H9 (cell line): Measurements from ENCODE around the gene LRP1B. TPM values are rescaled to one million over a fixed set of nuclear protein-coding genes. Genes with fewer than 3 reads are reported as not detected.

ENCODE experiments used
- DNase-seq: peaks from one replicate; pipeline ENCODE4 v3.0.0-alpha.2; 2017
- H2AFZ ChIP-seq: one replicate; pipeline ENCODE4 v1.6.1; 2013; ENCODE audit warnings: mild to moderate bottlenecking, low read length, control low read depth, moderate library complexity
- H2AK5ac ChIP-seq: 2 replicates; pipeline ENCODE4 v1.6.1; 2013; ENCODE audit warnings: low read length, control low read depth, mixed read lengths; ENCODE audit not compliant: insufficient read length
- H2BK120ac ChIP-seq: one replicate; pipeline ENCODE4 v1.6.1; 2013; ENCODE audit warnings: low read depth, mild to moderate bottlenecking, low read length, control low read depth, inconsistent platforms; ENCODE audit not compliant: poor library complexity, severe bottlenecking
- H2BK12ac ChIP-seq: 2 replicates; pipeline ENCODE4 v1.6.1; 2013; ENCODE audit warnings: low read length, control low read depth, mixed read lengths, low read depth; ENCODE audit not compliant: insufficient read length
- H2BK15ac ChIP-seq: 2 replicates; pipeline ENCODE4 v1.6.1; 2013; ENCODE audit warnings: low read depth, low read length, control low read depth
- H2BK20ac ChIP-seq: one replicate; pipeline ENCODE4 v1.6.1; 2013; ENCODE audit warnings: low read depth, mild to moderate bottlenecking, low read length, control low read depth, inconsistent platforms; ENCODE audit not compliant: poor library complexity, severe bottlenecking
- H2BK5ac ChIP-seq: 2 replicates; pipeline ENCODE4 v1.6.1; 2013; ENCODE audit warnings: low read length, control low read depth, mixed read lengths; ENCODE audit not compliant: insufficient read length
- H3K14ac ChIP-seq: 2 replicates; pipeline ENCODE4 v1.6.1; 2013; ENCODE audit warnings: low read length, control low read depth; ENCODE audit not compliant: insufficient read depth
- H3K18ac ChIP-seq: 2 replicates; pipeline ENCODE4 v1.6.1; 2013; ENCODE audit warnings: low read depth, mild to moderate bottlenecking, mixed read lengths, low read length, control low read depth; ENCODE audit not compliant: insufficient read length
- H3K23ac ChIP-seq: 2 replicates; pipeline ENCODE4 v1.6.1; 2013; ENCODE audit warnings: low read length, control low read depth, mixed read lengths, low read depth; ENCODE audit not compliant: insufficient read length
- H3K23me2 ChIP-seq: 2 replicates; pipeline ENCODE4 v1.6.1; 2013; ENCODE audit warnings: low read depth, mild to moderate bottlenecking, mixed read lengths, low read length, control low read depth; ENCODE audit not compliant: insufficient read length, poor library complexity, severe bottlenecking
- H3K27ac ChIP-seq: 2 replicates; pipeline ENCODE4 v1.5.1; 2013; ENCODE audit warnings: low read length, control low read depth, mixed read lengths, low read depth; ENCODE audit not compliant: insufficient read length
- H3K27me3 ChIP-seq: 2 replicates; pipeline ENCODE4 v1.6.1; 2013; ENCODE audit warnings: low read length, control low read depth, inconsistent platforms; ENCODE audit not compliant: insufficient read depth
- H3K4ac ChIP-seq: 2 replicates; pipeline ENCODE4 v1.6.1; 2013; ENCODE audit warnings: low read depth, mild to moderate bottlenecking, control low read depth, inconsistent platforms, low read length, moderate library complexity
- H3K4me1 ChIP-seq: 2 replicates; pipeline ENCODE4 v1.6.1; 2013; ENCODE audit warnings: low read length, control low read depth, inconsistent platforms; ENCODE audit not compliant: insufficient read depth
- H3K4me2 ChIP-seq: 2 replicates; pipeline ENCODE4 v1.6.1; 2013; ENCODE audit warnings: low read length, control low read depth, mixed read lengths; ENCODE audit not compliant: insufficient read length, insufficient read depth
- H3K56ac ChIP-seq: 2 replicates; pipeline ENCODE4 v1.6.1; 2013; ENCODE audit warnings: low read depth, mild to moderate bottlenecking, mixed read lengths, low read length, control low read depth; ENCODE audit not compliant: insufficient read length
- H3K79me1 ChIP-seq: 2 replicates; pipeline ENCODE4 v1.6.1; 2013; ENCODE audit warnings: low read depth, mild to moderate bottlenecking, moderate library complexity, low read length, control low read depth, inconsistent platforms; ENCODE audit not compliant: insufficient read depth, poor library complexity, severe bottlenecking
- H3K79me2 ChIP-seq: 2 replicates; pipeline ENCODE4 v1.6.1; 2013; ENCODE audit warnings: low read length, control low read depth, inconsistent platforms; ENCODE audit not compliant: insufficient read depth
- H3K9ac ChIP-seq: 2 replicates; pipeline ENCODE4 v1.6.1; 2013; ENCODE audit warnings: low read length, control low read depth, mixed read lengths; ENCODE audit not compliant: insufficient read length; ENCODE audit errors: extremely low read depth
- H3K9me3 ChIP-seq: one replicate; pipeline ENCODE4 v1.6.1; 2013; ENCODE audit warnings: low read depth, low read length, inconsistent platforms; ENCODE audit not compliant: control insufficient read depth
- H3T11ph ChIP-seq: one replicate; pipeline ENCODE4 v1.6.1; 2013; ENCODE audit warnings: mild to moderate bottlenecking, low read length, control low read depth, inconsistent platforms
- H4K20me1 ChIP-seq: one replicate; pipeline ENCODE4 v1.6.1; 2013; ENCODE audit not compliant: control insufficient read depth, insufficient read length, insufficient read depth
- H4K5ac ChIP-seq: 2 replicates; pipeline ENCODE4 v1.6.1; 2013; ENCODE audit warnings: low read depth, mild to moderate bottlenecking, mixed read lengths, low read length, control low read depth; ENCODE audit not compliant: insufficient read length
- H4K8ac ChIP-seq: replicated peaks from 2 replicates; pipeline ENCODE4 v1.6.1; 2013; ENCODE audit warnings: low read length, control low read depth, mixed read lengths, low read depth; ENCODE audit not compliant: insufficient read length
- H4K91ac ChIP-seq: 2 replicates; pipeline ENCODE4 v1.6.1; 2013; ENCODE audit warnings: low read depth, mild to moderate bottlenecking, moderate library complexity, mixed read lengths, low read length, control low read depth; ENCODE audit not compliant: insufficient read length
- H3K27ac Mint-ChIP-seq, 3 experiments: 2 replicates in 2 of 3; 3 replicates in 1 of 3; pipeline ENCODE4 v1.8.0; 2020 to 2021; ENCODE audit warnings: mixed read lengths in 3 of 3, mild to moderate bottlenecking in 1 of 3, moderate library complexity in 1 of 3
- H3K27me3 Mint-ChIP-seq: 2 replicates; pipeline ENCODE4 v1.8.0; 2021; ENCODE audit warnings: low read depth, mild to moderate bottlenecking, moderate library complexity, mixed read lengths
- H3K36me3 Mint-ChIP-seq, 3 experiments: 2 replicates in 2 of 3; 3 replicates in 1 of 3; pipeline ENCODE4 v1.8.0; 2020 to 2021; ENCODE audit warnings: low read depth in 3 of 3, mixed read lengths in 3 of 3; ENCODE audit not compliant: insufficient read depth in 1 of 3
- H3K4me1 Mint-ChIP-seq, 2 experiments: 2 replicates each; pipeline ENCODE4 v1.8.0; 2020; ENCODE audit warnings: mixed read lengths in 2 of 2
- H3K4me3 Mint-ChIP-seq, 2 experiments: 2 replicates in 1 of 2; 3 replicates in 1 of 2; pipeline ENCODE4 v1.8.0; 2020 to 2021; ENCODE audit warnings: mild to moderate bottlenecking in 2 of 2, mixed read lengths in 2 of 2, moderate library complexity in 1 of 2
- H3K9me3 Mint-ChIP-seq, 2 experiments: 2 replicates in 1 of 2; 3 replicates in 1 of 2; pipeline ENCODE4 v1.8.0; 2020; ENCODE audit warnings: mild to moderate bottlenecking in 2 of 2, mixed read lengths in 2 of 2, moderate library complexity in 1 of 2
- CTCF ChIP-seq: fragments of 200-600 bp; sonication (generic); conservative IDR thresholded peaks from 3 replicates; pipeline ENCODE4 v1.8.0; 2021; ENCODE audit warnings: antibody characterized with exemption, mild to moderate bottlenecking
- WGBS: extraction: QIAGEN DNeasy Blood & Tissue Kit; methylation state at CpG from one replicate; pipeline ENCODE4 v1.1.7; 2013; ENCODE audit warnings: missing lambda C conversion rate, low lambda C conversion rate, mixed read lengths; ENCODE audit not compliant: insufficient read length; ENCODE audit errors: extremely low coverage; 5-methylcytosine and 5-hydroxymethylcytosine counted together
- total RNA-seq: library from RNA; stranded (reverse); gene quantifications from 2 replicates; pipeline ENCODE4 v1.2.1, GENCODE V29; 2021

LRP1B gene
- total RNA-seq, 1 experiment from 2014 or later = not detected

- Histone ChIP-seq H4K5ac (no peak overlapping the region), H4K91ac (no peak overlapping the region), H3K4ac (no peak overlapping the region), H3K27me3 (no peaks in the 10 kb centered on the region), H2BK12ac (no peak overlapping the region), H3K9ac (no peak overlapping the region), H2BK20ac (no peak overlapping the region), H3K23ac (no peak overlapping the region), H2BK120ac (no peak overlapping the region), H4K20me1 (no peaks in the 10 kb centered on the region), H2AK5ac (no peak overlapping the region), H2AFZ (no peak overlapping the region), H3K9me3 (no peaks in the 10 kb centered on the region), H3K27ac (no peak overlapping the region), H3K4me1 (no peaks in the 10 kb centered on the region), H3T11ph (no peak overlapping the region), H3K4me2 (no peak overlapping the region), H3K18ac (no peak overlapping the region), H3K23me2 (no peaks in the 10 kb centered on the region), H2BK15ac (no peak overlapping the region), H3K14ac (no peak overlapping the region), H4K8ac (no peak overlapping the region), H3K79me1 (no peaks in the 10 kb centered on the region), H2BK5ac (no peak overlapping the region), H3K56ac (no peak overlapping the region), H3K79me2 (no peaks in the 10 kb centered on the region)
- TF ChIP-seq CTCF = no peak
- Mint-ChIP-seq H3K36me3 (no peaks in the 10 kb centered on the region), H3K4me1 (no peaks in the 10 kb centered on the region), H3K27ac (no peak overlapping the region), H3K27me3 (no peaks in the 10 kb centered on the region), H3K4me3 (no peak overlapping the region), H3K9me3 (no peaks in the 10 kb centered on the region)
- no CpG with 5 or more reads among the region's 1 CpG for WGBS
- DNase-seq = no peak
Measured at GRCh38 chr2:140338795-140339194, 1792.0 kb downstream of the LRP1B start.
